ENCODE data around the gene SLC47A2. TPM values are rescaled to one million over a fixed set of nuclear protein-coding genes. Genes with fewer than 3 reads are reported as not detected.
A peak's percentile ranks its signal among the peaks of the same experiment; 100 is the strongest.

Gene SLC47A2
- polyA plus RNA-seq, 3 donors: 5.0 to 9.0 (median 7.8) TPM

GRCh38 chr17:19733953-19734526 lies 17.7 kb upstream of the SLC47A2 start:
- DNase-seq (ENCODE audit: extremely low read depth in 1 of 11, low read depth in 9 of 11, low spot score in 4 of 11): no peak

- DNase-seq (ENCODE audit: extremely low read depth in 1 of 11, low read depth in 9 of 11, low spot score in 4 of 11): no peak
Observed at GRCh38 chr17:19731626-19732025, 15.2 kb upstream of the SLC47A2 start.

GRCh38 chr17:19730843-19731242 lies 14.5 kb upstream of the SLC47A2 start:
- DNase-seq (ENCODE audit: extremely low read depth in 1 of 11, low read depth in 9 of 11, low spot score in 4 of 11): no peak

- DNase-seq (ENCODE audit: extremely low read depth in 1 of 11, low read depth in 9 of 11, low spot score in 4 of 11): no peak
Observed at GRCh38 chr17:19729900-19730299, 13.5 kb upstream of the SLC47A2 start.

- no peak for DNase-seq (ENCODE audit: extremely low read depth in 1 of 11, low read depth in 9 of 11, low spot score in 4 of 11)
Observed at GRCh38 chr17:19728084-19728495, 11.7 kb upstream of the SLC47A2 start.

- DNase-seq (ENCODE audit: extremely low read depth in 1 of 11, low read depth in 9 of 11, low spot score in 4 of 11): no peak
Observed at GRCh38 chr17:19727501-19728078, 11.2 kb upstream of the SLC47A2 start.

- DNase-seq (ENCODE audit: extremely low read depth in 1 of 11, low read depth in 9 of 11, low spot score in 4 of 11): no peak
Observed at GRCh38 chr17:19726631-19727376, 10.4 kb upstream of the SLC47A2 start.

GRCh38 chr17:19725486-19725885 lies 9.1 kb upstream of the SLC47A2 start:
- DNase-seq (ENCODE audit: extremely low read depth in 1 of 11, low read depth in 9 of 11, low spot score in 4 of 11): no peak

GRCh38 chr17:19724501-19725420 lies 8.4 kb upstream of the SLC47A2 start:
- no peak for DNase-seq (ENCODE audit: extremely low read depth in 1 of 11, low read depth in 9 of 11, low spot score in 4 of 11)

- no peak for DNase-seq (ENCODE audit: extremely low read depth in 1 of 11, low read depth in 9 of 11, low spot score in 4 of 11)
Observed at GRCh38 chr17:19723964-19724363, 7.6 kb upstream of the SLC47A2 start.

GRCh38 chr17:19720631-19721426 lies 4.4 kb upstream of the SLC47A2 start:
- DNase-seq (ENCODE audit: extremely low read depth in 1 of 11, low read depth in 9 of 11, low spot score in 4 of 11): peak in 2 of 11 donors; percentile 35 to 80

- no peak for DNase-seq (ENCODE audit: extremely low read depth in 1 of 11, low read depth in 9 of 11, low spot score in 4 of 11)
Observed at GRCh38 chr17:19720210-19720475, 3.8 kb upstream of the SLC47A2 start.

- no peak for DNase-seq (ENCODE audit: extremely low read depth in 1 of 11, low read depth in 9 of 11, low spot score in 4 of 11)
Observed at GRCh38 chr17:19719355-19720209, 3.2 kb upstream of the SLC47A2 start.

- DNase-seq (ENCODE audit: extremely low read depth in 1 of 11, low read depth in 9 of 11, low spot score in 4 of 11): no peak
Observed at GRCh38 chr17:19718613-19719354, 2.4 kb upstream of the SLC47A2 start.

- DNase-seq (ENCODE audit: extremely low read depth in 1 of 11, low read depth in 9 of 11, low spot score in 4 of 11): no peak
Observed at GRCh38 chr17:19718041-19718612, 1.7 kb upstream of the SLC47A2 start.

- DNase-seq (ENCODE audit: extremely low read depth in 1 of 11, low read depth in 9 of 11, low spot score in 4 of 11): no peak
Observed at GRCh38 chr17:19717411-19717908, 1.1 kb upstream of the SLC47A2 start.

GRCh38 chr17:19717031-19717360 lies 612 bp upstream of the SLC47A2 start:
- no peak for DNase-seq (ENCODE audit: extremely low read depth in 1 of 11, low read depth in 9 of 11, low spot score in 4 of 11)

Measured in renal cortex interstitium (tissue), 11 donors.